Effector memory CD8-positive, alpha-beta T cell (primary cell): Measurements from ENCODE around the gene MAN1A2.
"Not testable (repeated sequence)": the region's sequence is repeated elsewhere in the genome, so short reads cannot be mapped to it uniquely, and the experiment has no call there.

Experiments used
- ATAC-seq: fragments of 150-1000 bp; cut with Tn5 transposase; replicated peaks from 2 replicates; pipeline ENCODE4 v1.10.0; 2021; ENCODE audit warnings: mild to moderate bottlenecking, moderate library complexity
- DNase-seq, 3 experiments: peaks; one replicate each; pipeline ENCODE4 v3.0.0; 2021
- H3K27ac Mint-ChIP-seq, 2 donors: one replicate each; pipeline ENCODE4 v1.8.0; 2022; ENCODE audit warnings: mild to moderate bottlenecking in 2 of 2, mixed read lengths in 2 of 2, moderate library complexity in 2 of 2
- H3K27me3 Mint-ChIP-seq, 2 donors: one replicate each; pipeline ENCODE4 v1.8.0; 2022; ENCODE audit warnings: mixed read lengths in 2 of 2
- H3K36me3 Mint-ChIP-seq: one replicate; pipeline ENCODE4 v1.8.0; 2022; ENCODE audit warnings: mild to moderate bottlenecking, moderate library complexity, mixed read lengths; ENCODE audit not compliant: insufficient read depth
- H3K4me1 Mint-ChIP-seq, 2 donors: one replicate each; pipeline ENCODE4 v1.8.0; 2022; ENCODE audit warnings: low read depth in 2 of 2, mixed read lengths in 2 of 2
- H3K4me3 Mint-ChIP-seq, 2 donors: one replicate each; pipeline ENCODE4 v1.8.0; 2022; ENCODE audit warnings: mild to moderate bottlenecking in 2 of 2, mixed read lengths in 2 of 2, moderate library complexity in 2 of 2
- H3K9me3 Mint-ChIP-seq, 2 donors: one replicate each; pipeline ENCODE4 v1.8.0; 2022; ENCODE audit warnings: mixed read lengths in 2 of 2
- total RNA-seq, 9 experiments: gene quantifications; one replicate each; lab custom pipeline; 2026; lab: John Stamatoyannopoulos, UW

MAN1A2 gene
- total RNA-seq: 106 to 244 (median 213) reads per million in 9 experiments

DNA sequence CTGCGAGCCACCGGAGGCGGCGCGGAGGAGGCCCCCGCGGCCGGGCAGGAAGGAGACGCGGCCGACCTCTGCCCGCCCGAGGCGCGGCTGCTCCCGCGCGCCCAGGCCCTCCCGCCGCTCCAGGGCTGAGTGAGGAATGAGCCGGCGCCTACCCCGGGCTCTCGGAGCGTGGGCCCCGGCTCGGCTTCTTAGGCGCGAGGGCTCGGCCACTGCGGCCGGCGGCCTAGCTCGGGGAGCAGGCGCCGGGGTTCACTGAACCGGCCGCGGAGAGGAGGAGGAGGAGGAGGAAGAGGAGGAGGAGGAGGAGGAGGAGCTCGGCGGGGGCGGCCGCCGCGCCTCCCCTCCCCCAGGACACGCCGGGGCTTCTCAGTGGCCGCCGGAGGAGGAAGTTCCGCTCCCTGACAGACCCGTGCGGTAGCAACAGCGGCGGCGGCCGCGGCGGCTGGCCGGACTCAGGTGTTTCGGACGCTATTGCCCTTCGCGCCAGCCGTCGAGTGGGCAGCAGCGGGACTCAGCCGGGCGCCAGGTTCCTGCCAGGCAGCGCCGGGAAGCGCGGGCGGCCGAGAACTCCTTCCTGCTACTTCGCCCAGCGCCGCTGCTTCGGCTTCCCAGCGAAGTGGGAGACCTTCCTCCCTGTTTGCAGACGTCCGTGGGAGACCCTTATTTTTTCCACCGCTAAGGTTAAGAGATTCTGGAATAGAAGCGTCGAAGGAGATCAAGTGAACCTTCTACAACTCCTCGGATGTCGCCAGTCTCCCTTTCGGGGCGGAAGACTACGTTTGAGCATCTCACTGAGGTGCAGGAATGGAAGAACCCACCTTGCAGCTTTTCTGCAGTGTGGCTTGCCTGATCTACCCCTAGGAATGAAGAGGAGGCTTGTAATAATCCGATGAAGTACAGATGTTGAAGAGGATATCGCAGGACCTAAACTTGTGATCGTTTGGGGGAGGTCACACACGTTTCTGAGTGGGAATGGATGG is at the start of gene MAN1A2:
Gene MAN1A2 (plus strand): TSS at position 404 of the 980 bp plus-strand sequence. CDS start 735 bp downstream, outside the sequence.
- H3K9me3 Mint-ChIP-seq: no peaks in the 10 kb centered on the region
- no peaks in the 10 kb centered on the region for H3K27me3 Mint-ChIP-seq
- ATAC-seq (peak; percentile 64), DNase-seq (peak; percentile 48 to 59 (median 55))
- H3K27ac Mint-ChIP-seq: peak within 1 kb of the TSS; percentile 94 to 98
- peaks cover 23% of the 10 kb centered on the region for H3K36me3 Mint-ChIP-seq
- H3K4me3 Mint-ChIP-seq: peak within 1 kb of the TSS; percentile 93 to 95
- peaks cover 45 to 56% of the 10 kb centered on the region in 2 donors for H3K4me1 Mint-ChIP-seq

DNA sequence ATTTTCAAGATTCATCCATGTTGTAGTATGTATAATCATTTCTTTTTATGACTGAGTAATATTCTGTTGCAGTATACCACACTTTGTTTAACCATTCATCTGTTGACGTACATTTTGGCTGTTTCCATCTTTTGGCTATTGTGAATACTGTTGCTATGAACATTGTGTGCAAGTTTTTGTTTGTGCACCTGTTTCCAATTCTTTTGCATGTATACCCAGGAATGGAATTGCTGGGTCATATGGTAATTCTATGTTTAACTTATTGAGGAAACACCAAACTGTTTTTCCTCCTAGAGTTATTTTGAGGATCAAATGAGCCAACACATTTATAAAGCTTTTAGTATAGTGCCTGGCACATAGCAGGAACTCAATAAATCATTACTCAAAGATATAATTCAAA is 49.2 kb upstream of the MAN1A2 start:
- no peak overlapping the region for H3K4me3 Mint-ChIP-seq
- no peak overlapping the region for H3K27ac Mint-ChIP-seq
- no peaks in the 10 kb centered on the region for H3K9me3 Mint-ChIP-seq
- DNase-seq (no peak), ATAC-seq (no peak)
- H3K27me3 Mint-ChIP-seq: peaks cover 24 to 41% of the 10 kb centered on the region in 2 donors
- H3K36me3 Mint-ChIP-seq: no peaks in the 10 kb centered on the region
- H3K4me1 Mint-ChIP-seq: no peaks in the 10 kb centered on the region

DNA sequence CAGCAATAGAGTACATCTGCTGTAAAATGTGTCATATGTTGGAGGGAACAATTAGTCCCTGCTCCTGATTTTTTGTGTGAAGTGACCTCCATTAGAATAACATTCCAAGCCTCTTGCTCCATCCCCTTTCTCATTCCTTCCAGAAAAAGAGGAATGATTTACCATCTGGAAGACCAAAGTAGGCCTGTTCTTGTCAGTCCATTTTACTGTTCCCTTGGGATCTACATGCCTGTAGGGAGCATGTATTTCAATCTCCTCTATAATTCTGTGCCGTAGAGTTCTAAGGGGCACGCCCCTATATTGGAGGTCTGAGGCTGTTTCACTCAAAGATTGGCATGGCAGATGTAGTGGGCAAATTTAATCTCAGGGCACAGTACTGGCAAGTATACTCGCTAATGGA is 48.8 kb upstream of the MAN1A2 start:
- DNase-seq: no peak
- H3K4me1 Mint-ChIP-seq: no peaks in the 10 kb centered on the region
- ATAC-seq: no peak
- peaks cover 28 to 41% of the 10 kb centered on the region in 2 donors for H3K27me3 Mint-ChIP-seq
- H3K36me3 Mint-ChIP-seq: no peaks in the 10 kb centered on the region
- no peak overlapping the region for H3K4me3 Mint-ChIP-seq
- H3K27ac Mint-ChIP-seq: no peak overlapping the region
- no peaks in the 10 kb centered on the region for H3K9me3 Mint-ChIP-seq

DNA sequence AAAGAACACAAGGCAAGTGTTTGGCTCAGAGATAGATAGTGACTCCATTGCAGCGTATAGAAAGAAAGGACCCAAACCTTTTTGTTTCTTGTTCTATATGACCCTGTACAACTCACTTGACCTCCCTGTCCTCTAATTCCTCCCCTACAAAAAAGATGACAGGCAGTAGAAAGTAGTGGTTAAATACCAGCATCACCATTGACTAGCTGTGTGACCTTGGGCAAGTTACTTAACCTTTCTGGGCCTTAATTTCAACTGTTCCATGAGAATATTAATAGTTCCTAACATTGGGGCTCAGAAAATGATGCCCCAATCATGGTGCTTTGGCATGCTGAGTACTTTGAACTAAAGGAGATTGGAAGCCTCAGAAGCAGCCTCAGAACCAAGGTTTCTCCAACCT is 46.7 kb upstream of the MAN1A2 start:
- H3K36me3 Mint-ChIP-seq: no peaks in the 10 kb centered on the region
- no peak overlapping the region for H3K4me3 Mint-ChIP-seq
- DNase-seq (no peak), ATAC-seq (no peak)
- H3K27ac Mint-ChIP-seq: no peak overlapping the region
- no peaks in the 10 kb centered on the region for H3K4me1 Mint-ChIP-seq
- H3K27me3 Mint-ChIP-seq: peaks cover 43 to 58% of the 10 kb centered on the region in 2 donors
- H3K9me3 Mint-ChIP-seq: no peaks in the 10 kb centered on the region

DNA sequence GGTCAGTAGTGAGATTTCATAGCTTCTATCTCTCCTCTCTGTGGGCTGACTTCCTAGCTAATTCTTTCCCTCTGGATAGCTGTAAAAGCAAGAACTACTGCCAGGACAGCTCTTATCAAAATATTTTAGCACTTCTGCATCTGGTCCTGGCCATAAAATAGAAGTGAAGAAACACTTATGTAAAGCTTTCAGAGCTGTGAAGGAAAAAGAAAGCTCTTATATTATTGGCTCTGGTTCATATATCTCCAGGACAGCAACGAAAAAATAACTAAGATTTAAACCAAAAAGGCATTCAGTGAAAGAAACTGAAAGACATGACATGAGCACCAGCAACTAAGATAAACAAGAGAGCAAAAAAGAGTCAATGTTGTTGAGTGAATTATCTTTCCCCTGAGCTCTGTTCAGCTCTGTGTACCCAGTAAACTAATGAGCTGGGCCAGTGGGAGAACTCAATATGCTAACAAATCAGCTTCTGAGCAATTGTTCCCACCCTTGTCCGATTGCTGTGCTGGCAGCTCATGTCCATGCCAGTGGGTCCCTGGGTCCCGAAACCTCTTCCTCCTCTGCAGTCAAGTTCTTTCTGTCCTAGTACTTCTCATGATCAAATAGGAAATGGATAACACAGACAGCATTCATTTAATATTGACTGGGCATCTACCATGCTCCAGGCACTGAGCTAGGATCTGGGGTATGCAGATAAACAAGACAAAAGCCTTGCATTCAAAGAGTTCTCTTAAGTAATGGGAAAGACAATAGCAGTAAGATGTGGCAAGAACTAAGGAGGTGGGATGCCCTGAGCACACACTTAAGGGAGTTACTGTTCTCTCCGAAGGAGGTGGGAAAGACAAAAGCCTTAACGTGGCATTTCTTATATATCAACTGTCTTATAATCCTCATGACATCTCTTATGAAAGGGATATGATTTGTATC is 45.3 kb upstream of the MAN1A2 start:
- Mint-ChIP-seq H3K36me3 (peaks cover 3% of the 10 kb centered on the region), H3K27me3 (peaks cover 43 to 52% of the 10 kb centered on the region in 2 donors), H3K4me3 (no peak overlapping the region), H3K27ac (no peak overlapping the region), H3K4me1 (no peaks in the 10 kb centered on the region), H3K9me3 (no peaks in the 10 kb centered on the region)
- DNase-seq (no peak), ATAC-seq (no peak)

DNA sequence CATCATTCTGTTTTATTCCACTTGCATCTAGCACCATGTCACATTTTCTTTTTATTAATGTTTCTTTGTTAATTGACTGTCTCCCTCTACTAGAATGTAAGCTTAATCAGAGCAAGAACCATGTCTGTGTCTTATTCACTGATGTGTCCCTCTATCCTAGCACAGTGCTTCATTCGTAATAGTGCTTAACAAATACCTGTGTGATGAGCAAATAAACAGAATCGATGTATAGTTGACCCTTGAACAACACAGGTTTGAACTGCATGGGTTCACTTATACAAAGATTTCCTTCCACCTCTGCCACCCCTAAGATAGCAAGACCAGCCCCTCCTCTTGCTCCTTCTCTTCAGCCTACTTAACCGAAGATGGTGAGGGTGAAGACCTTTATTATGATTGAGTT is 42.9 kb upstream of the MAN1A2 start:
- Mint-ChIP-seq H3K4me1 (no peaks in the 10 kb centered on the region), H3K36me3 (peaks cover 3% of the 10 kb centered on the region), H3K4me3 (no peak overlapping the region), H3K27me3 (peaks cover 46 to 51% of the 10 kb centered on the region in 2 donors), H3K27ac (no peak overlapping the region), H3K9me3 (no peaks in the 10 kb centered on the region)
- ATAC-seq (no peak), DNase-seq (no peak)

DNA sequence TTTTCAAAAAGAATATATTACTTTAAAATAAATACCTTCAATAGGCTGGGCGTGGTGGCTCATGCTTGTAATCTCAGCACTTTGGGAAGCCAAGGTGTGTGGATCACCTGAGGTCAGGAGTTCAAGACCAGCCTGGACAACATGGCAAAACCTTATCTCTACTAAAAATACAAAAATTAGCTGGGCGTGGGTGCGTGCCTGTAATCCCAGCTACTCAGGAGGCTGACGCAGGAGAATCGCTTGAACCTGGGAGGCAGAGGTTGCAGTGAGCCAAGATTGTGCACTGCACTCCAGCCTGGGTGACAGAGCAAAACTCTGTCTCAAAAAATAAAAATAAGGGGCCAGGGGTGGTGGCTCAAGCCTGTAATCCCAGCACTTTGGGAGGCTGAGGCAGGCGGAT is 41.2 kb upstream of the MAN1A2 start:
- not testable (repeated sequence) for H3K27ac Mint-ChIP-seq, DNase-seq, H3K4me3 Mint-ChIP-seq, H3K4me1 Mint-ChIP-seq, H3K36me3 Mint-ChIP-seq, ATAC-seq, H3K9me3 Mint-ChIP-seq
- peaks cover 36 to 57% of the 10 kb centered on the region in 2 donors for H3K27me3 Mint-ChIP-seq

DNA sequence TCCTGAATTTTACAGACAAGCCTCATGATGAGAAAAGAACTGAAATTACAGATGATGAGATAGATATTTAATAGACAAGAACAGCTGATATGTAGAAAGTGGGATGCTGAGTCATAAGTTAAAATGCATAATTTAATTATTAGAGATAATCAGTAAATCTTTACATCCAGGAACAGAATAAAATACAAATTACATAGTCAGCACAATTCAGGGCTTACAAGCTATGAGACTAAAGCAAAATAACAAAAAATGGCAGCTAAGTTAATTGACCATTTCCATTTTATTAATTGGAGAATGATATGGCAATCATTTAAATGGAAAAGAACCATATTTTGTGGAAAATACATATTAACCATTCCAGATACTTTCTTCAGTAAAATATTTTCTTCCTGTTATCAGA is 40.2 kb upstream of the MAN1A2 start:
- Mint-ChIP-seq H3K27ac (no peak overlapping the region), H3K4me3 (no peak overlapping the region), H3K36me3 (peaks cover 3% of the 10 kb centered on the region), H3K9me3 (no peaks in the 10 kb centered on the region), H3K4me1 (no peaks in the 10 kb centered on the region), H3K27me3 (peaks cover 39 to 54% of the 10 kb centered on the region in 2 donors)
- ATAC-seq (no peak), DNase-seq (no peak)

DNA sequence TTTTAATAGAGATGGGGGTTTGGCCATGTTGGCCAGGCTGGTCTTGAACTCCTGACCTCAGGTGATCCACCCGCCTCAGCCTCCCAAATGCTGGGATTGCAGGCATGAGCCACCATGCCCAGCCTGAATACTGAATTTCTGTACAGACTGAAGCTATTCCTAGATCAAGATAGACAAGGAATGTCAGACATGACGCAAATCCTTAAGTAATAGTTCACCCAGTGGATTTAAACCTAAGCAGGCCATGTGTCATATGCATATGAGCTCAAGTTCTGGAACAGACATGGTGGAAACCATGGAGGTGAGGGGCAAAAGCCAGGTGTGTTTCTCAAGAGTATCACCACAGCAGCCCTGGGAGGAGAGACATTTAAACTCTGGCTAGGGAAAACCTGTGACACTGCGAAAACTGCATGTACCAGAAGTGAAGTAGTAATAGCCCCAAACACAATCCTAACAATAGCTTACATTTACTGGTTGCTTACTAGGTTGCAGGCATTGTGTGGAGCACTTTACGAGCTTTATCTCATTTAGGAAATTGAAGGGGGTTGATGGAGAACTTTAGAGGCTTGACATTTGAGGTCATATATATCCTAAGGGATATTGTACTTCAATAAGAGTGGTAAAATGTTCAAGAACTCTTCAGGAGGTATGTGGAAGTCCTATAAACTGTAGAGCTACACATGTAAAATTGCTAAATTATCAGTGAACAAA is 31.7 kb upstream of the MAN1A2 start:
- peaks cover 9 to 18% of the 10 kb centered on the region in 2 donors for H3K27me3 Mint-ChIP-seq
- no peak overlapping the region for H3K4me3 Mint-ChIP-seq
- H3K4me1 Mint-ChIP-seq: peaks cover 3 to 8% of the 10 kb centered on the region in 2 donors
- H3K9me3 Mint-ChIP-seq: no peaks in the 10 kb centered on the region
- DNase-seq (no peak), ATAC-seq (no peak)
- H3K27ac Mint-ChIP-seq: no peak overlapping the region
- H3K36me3 Mint-ChIP-seq: peaks cover 3% of the 10 kb centered on the region

DNA sequence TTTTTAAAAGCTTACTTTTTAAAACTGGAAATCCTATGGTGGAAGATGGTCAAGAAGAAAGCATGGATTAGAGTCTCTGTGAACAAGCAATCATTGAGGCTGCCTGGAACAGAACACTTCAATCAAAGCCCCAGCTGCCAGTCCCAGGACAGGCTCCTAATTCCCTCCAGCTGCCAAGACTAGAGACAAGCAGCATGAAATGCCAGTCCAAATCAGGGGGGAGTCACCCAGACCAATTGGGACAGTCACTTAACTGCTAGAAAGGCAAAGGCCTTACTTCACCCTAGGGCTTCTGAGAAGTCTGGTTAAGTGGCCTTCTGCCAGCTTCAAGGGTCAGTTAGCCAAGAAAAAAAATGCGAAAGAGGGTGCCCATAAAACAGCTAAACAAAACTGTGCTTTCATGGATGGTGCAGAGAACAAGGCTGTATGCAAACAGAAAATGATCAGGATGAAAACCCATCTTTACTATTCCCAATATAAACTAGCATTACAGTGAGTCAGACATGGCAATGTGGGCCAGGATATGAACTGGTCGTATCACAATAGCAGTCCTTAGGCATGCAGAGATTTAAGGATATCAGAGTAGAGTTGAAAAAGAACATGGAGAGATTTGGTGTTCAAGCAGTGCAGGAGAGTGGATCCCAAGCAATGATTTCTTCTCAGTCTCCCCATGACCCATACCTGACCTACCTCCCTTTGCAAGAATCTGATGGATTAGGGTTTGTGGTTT is 31.0 kb upstream of the MAN1A2 start:
- Mint-ChIP-seq H3K4me3 (no peak overlapping the region), H3K27ac (no peak overlapping the region), H3K27me3 (peaks cover 3 to 12% of the 10 kb centered on the region in 2 donors), H3K9me3 (no peaks in the 10 kb centered on the region), H3K36me3 (peaks cover 3% of the 10 kb centered on the region), H3K4me1 (peaks cover 3 to 8% of the 10 kb centered on the region in 2 donors)
- ATAC-seq (no peak), DNase-seq (no peak)

DNA sequence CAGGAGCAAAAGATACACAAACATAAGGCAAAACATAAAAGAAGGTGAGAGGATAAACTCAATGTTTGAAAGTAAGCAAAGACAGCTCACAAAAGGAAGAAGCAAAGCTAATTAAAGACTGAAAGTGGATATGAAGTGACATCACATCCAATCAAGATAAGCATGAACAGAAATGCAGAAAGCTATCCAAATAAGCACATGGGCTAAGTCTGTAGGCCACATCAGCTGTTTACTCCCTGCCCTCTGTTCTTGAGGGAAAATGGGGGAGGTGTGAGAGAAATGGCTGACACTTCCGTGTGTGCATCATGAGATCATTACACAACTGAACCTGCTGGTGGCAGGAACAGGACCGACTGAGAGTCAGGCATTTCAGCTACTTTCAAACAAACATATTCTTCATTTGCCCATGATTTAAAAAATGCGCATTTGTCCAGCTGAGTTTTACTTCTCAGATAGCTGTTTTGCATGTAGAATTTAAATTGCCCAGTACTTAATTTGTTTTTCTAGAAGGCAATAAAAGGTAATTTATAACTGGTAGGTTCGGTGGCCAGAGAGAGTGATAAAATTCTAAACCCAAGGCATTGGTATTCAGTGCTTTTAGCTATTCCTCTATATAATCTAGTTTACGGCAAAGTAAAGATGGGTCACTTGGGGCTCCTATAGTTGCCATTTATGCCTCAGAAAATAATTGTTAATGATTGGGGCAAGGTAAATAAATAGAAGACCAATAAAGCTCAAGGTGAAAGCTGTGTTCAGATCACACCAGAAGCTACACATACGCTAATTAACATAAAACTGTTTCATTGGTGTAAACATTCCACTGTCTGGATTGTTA is 27.2 kb upstream of the MAN1A2 start:
- DNase-seq (no peak), ATAC-seq (peak; percentile 80)
- Mint-ChIP-seq H3K9me3 (no peaks in the 10 kb centered on the region), H3K4me3 (no peak overlapping the region), H3K27me3 (peaks cover 1 to 8% of the 10 kb centered on the region in 2 donors), H3K4me1 (peaks cover 5 to 8% of the 10 kb centered on the region in 2 donors), H3K27ac (no peak overlapping the region), H3K36me3 (no peaks in the 10 kb centered on the region)

DNA sequence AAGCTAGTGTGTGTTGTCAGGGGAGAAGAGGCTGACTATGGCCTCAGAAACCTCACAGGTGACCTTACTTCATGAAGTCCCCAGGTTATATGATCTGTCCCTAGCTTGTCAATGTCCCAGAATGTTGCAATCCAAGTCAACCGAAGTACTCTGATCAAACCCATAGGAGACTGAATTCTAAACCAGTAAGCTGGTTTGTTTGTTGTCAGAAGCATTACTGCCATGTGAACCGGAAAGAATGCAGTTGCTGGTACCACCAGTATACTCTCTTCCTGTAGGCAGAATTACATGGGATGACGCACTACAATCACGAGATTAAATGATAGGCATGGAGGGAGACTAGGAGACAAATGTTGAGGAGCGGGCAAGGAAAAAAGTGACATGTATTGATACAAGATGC is 26.1 kb upstream of the MAN1A2 start:
- DNase-seq: no peak
- no peak overlapping the region for H3K4me3 Mint-ChIP-seq
- H3K27ac Mint-ChIP-seq: no peak overlapping the region
- H3K9me3 Mint-ChIP-seq: no peaks in the 10 kb centered on the region
- peaks cover 5 to 8% of the 10 kb centered on the region in 2 donors for H3K4me1 Mint-ChIP-seq
- ATAC-seq: no peak
- no peaks in the 10 kb centered on the region for H3K36me3 Mint-ChIP-seq
- H3K27me3 Mint-ChIP-seq: peaks cover 6 to 8% of the 10 kb centered on the region in 2 donors
